HG03175 (cell line): Measurements from ENCODE around the gene FAM216B.

Experiments
- ATAC-seq: cut with Tn5 transposase; IDR thresholded peaks from one replicate; pipeline ENCODE4 v1.9.1; 2021; ENCODE audit warnings: mild to moderate bottlenecking, moderate library complexity; ENCODE audit not compliant: unreplicated experiment

The FAM216B gene

DNA sequence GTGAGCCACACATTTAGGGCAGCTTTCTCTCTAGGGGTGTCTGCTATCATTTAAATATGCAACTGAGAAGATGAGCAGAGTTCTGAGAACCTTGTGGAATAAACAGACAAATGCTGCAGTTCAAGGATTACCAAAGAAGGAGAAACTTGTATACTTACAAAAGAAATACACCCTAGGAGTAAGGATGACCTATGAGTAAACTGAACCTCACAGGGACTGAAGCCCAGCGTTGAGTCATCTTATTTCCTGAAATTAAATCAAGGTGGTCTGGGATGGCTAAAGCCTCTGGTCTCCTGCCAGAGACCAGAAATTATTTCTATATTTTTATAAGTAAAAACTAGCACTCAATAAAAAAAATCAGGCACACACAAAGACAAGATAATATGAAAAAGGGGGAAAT is 40.1 kb downstream of the FAM216B start:
- ATAC-seq = no peak

DNA sequence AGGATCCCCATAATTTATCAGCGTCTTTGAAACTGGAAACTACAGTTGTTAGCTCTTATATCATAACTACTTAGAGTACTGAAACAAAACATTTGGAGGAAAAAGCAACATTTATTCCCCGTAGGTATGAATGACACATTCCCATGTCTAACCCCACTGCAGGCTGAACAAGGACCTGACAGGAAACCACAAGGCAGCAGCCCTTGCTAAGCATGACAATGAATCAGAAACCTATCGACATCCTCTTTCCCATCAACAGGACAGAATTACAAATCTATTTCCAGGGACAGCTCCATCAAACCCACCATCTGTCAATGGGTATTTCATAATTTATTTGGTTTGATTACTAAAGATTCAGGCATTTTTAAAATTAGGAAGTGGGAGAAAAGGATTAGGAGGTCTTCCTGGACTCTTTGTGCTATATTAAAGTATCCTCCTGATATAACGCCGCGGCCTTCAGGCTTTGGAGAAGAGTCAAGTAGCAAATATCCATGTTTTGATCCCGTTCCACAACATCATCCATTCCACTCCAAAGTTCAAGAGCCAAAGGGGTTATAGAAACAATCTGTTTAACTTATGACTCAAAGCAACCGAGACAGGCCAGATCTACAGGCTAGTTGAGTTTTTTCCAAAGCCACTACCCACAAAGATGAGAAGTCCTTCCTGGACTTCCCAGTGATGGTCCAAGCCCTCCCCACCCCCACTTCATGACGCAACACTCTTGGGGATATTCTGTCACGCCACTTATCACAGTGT is 51.1 kb downstream of the FAM216B start:
- no peak for ATAC-seq

DNA sequence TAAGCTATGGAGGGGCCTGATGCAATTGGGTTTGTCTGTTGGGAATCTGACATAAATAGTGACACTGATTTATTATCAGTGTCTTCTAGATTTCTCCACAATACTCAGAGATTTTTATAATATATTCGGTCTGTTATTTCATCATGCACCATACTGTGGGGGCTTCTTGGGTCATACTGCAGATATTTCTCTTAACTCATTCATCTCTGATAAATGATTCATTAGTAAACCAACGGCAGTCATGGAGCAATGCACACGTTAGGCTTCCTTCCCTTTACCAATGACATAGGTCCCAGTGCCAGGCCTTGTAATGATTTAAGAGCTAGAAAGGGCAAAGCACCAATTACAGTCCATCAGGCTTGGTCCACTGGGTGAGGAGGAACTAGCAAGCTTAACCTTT is 53.6 kb downstream of the FAM216B start:
- no peak for ATAC-seq

DNA sequence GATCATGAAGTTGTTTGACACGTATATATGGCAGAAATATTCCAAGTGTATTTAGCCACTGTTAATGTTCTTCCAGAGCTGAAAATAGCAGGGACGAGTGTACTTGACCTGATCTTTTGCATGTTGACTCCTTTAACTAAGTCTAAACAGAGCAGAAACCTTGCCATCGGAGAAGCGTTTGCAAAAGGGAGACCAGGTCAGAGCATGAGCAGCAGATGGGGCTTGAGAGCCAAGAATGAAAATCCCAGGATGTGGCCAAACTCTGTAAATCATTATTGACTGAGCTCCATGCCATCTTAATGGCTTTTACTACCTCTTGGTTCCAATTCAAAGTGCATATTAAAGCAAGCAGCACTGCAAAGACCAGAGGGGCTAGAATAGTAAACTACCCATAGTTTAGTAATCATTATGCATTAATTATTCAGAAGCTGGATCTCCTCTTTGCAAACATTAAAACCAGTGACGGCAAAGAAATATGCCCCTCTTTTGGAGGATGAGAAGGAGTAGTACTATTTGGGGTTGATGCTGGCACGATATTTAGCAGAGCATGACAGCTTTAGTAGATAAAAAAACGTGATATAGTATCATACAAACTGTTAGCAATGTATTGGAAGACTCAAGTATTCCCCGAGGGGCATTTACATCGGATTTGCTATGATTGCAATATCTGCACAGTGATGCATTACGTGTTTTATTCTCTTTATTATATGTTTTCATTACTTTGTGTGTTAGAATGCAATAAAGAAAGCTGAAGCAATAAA is 55.7 kb downstream of the FAM216B start:
- no peak for ATAC-seq
